SJSA1 (cell line): ENCODE measurements around the gene GPX1. TPM values are rescaled to one million over a fixed set of nuclear protein-coding genes. Genes with fewer than 3 reads are reported as not detected.

Experiments
- DNase-seq, 2 experiments: peaks; one replicate each; pipeline ENCODE4 v3.0.0-alpha.2; 2015 to 2020; ENCODE audit warnings: low spot score in 2 of 2, low read depth in 1 of 2
- H3K27ac ChIP-seq: fragments of 250-450 bp; sonication (Bioruptor Pico); 2 replicates; pipeline ENCODE4 v1.5.1; 2020; ENCODE audit warnings: mild to moderate bottlenecking, moderate library complexity
- H3K27me3 ChIP-seq: fragments of 250-450 bp; sonication (Bioruptor Pico); replicated peaks from 2 replicates; pipeline ENCODE4 v1.5.1; 2020; ENCODE audit warnings: mild to moderate bottlenecking, moderate library complexity
- H3K36me3 ChIP-seq: fragments of 250-450 bp; sonication (Bioruptor Pico); 2 replicates; pipeline ENCODE4 v1.5.1; 2020; ENCODE audit warnings: mild to moderate bottlenecking
- H3K4me1 ChIP-seq: fragments of 250-450 bp; sonication (Bioruptor Pico); replicated peaks from 2 replicates; pipeline ENCODE4 v1.6.1; 2021; ENCODE audit warnings: mild to moderate bottlenecking
- H3K4me3 ChIP-seq: fragments of 250-450 bp; sonication (Bioruptor Pico); 2 replicates; pipeline ENCODE4 v1.5.1; 2020; ENCODE audit warnings: mild to moderate bottlenecking
- H3K9me3 ChIP-seq: fragments of 250-450 bp; sonication (Bioruptor Pico); replicated peaks from 2 replicates; pipeline ENCODE4 v1.5.1; 2020; ENCODE audit warnings: mild to moderate bottlenecking
- total RNA-seq: library from RNA; depleted of rRNA; stranded (reverse); fragments of >200 nt; shearing (Covaris generic); gene quantifications from 2 replicates; pipeline ENCODE4 v1.2.3, GENCODE V29; 2014; rRNA removed

GPX1 gene
- total RNA-seq, 1 experiment from 2014 or later = 226 TPM

DNA sequence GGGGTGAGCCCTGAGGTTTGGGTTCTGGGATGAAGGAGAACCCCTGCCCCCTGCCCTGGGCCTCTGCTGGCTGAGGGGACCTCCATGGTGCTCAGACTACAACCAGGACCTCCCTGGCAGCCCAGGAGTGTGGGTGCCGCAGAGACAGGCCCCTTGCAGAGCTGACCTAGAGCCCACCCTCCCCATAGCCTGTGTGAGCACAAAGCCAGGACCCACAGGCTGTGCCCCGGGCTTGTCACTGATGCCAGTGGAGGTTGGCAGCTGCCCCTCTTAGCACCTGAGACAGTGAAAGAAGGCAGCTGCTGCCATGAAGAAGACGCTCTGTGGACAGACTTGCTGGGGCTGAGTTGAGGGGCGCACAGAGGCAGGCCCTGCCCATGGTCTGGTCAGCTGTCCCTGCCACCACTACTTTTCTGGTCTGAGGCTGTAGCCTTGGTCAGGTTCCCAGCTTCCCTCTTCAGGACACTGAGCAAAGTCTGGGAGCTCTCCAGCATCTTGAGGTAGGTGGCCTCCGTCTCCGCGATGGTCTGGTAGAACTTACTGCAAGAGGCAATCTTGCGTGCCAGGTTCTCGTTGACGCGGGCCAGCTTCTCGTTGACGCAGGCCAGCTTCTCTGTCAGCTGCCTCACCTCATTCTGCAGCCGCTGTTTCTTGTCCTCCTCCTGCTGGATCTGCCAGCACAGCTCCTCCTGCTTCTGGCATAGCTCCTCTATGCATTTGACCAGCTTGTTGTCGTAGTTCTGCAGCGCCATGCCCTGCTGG is 41.3 kb downstream of the GPX1 start:
- no peak overlapping the region for H3K27ac ChIP-seq
- H3K36me3 ChIP-seq = peaks cover 62% of the 10 kb centered on the region
- H3K4me1 ChIP-seq = no peaks in the 10 kb centered on the region
- no peak for DNase-seq
- H3K27me3 ChIP-seq = no peaks in the 10 kb centered on the region
- H3K9me3 ChIP-seq = no peaks in the 10 kb centered on the region
- H3K4me3 ChIP-seq = no peak overlapping the region

DNA sequence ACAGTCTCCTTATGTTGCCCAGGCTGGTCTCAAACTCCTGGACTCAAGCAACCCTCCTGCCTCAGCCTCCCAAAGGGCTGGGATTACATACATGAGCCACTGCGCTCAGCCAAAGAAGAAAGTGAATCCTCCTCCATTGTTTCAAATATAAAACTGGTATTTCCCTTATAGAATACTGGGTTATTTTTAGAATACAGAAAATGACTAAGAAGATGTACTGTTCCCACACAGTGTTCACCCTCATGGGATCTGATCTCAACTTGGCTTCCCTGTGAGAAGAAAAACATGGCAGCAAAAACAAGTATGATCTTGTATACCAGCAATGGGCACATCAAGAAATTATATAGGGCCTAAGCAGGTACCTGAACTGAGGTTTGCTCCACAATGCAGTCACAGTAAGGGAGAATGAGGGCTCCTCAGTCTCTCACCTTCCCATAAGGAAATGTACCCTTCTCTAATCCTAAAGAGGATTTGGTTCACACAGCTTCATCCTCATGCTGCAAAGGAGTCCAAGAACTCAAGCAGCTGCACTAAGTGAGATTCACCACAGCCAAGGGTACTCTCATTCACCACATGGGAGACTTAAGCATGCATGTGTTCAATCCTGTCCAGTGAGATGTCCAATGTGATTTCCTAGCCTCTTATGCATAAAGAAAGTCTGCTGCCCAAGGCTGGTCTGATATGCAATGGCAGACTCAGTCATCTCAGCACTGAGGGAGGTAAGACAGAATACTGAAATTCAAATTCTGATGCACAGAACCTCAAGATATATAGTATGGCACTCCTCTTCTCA is 44.1 kb downstream of the GPX1 start:
- DNase-seq = no peak
- Histone ChIP-seq H3K4me1 (no peaks in the 10 kb centered on the region), H3K27ac (no peak overlapping the region), H3K36me3 (peaks cover 58% of the 10 kb centered on the region), H3K4me3 (no peak overlapping the region), H3K9me3 (no peaks in the 10 kb centered on the region), H3K27me3 (no peaks in the 10 kb centered on the region)

DNA sequence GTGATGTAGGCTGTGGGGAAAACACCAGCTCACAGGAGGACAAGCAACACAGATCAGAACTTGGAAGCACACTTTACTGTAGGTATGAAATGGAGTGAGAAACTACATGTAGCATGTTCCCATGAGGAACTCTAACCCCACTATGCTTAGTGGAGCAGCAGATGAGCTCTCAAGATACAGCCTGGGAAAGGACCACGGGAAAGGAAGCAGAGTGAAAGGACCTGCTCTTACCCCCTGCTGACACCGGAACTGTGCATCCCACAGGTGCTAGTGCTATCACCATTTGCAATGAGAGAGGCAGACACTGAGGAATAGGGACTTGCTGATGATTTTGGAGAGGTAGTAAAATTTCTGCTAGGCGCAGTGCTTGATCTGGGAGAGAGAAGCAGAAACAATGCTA is 46.9 kb downstream of the GPX1 start:
- Histone ChIP-seq H3K36me3 (peaks cover 49% of the 10 kb centered on the region), H3K27me3 (no peaks in the 10 kb centered on the region), H3K9me3 (no peaks in the 10 kb centered on the region), H3K4me1 (no peaks in the 10 kb centered on the region), H3K4me3 (no peak overlapping the region), H3K27ac (no peak overlapping the region)
- no peak for DNase-seq

DNA sequence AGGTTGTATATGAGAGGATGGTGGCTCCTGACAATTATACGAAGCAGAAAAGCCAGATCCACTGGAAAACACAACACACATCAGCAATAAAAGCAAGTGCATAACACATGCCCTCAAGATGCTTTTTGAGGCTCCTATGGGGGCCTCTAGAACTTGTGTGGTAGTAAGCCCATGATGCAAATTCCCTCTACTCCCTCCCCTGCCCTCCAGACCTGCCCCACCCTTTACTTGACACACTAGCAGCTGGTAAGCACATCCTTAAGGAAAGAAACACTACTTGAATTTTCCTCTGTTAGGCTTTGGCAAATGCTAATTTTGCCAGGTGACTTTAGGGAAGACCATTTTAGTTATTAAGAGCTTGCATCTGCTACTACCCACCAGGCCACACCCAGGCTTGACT is 47.5 kb downstream of the GPX1 start:
- no peak for DNase-seq
- H3K36me3 ChIP-seq = peaks cover 46% of the 10 kb centered on the region
- H3K9me3 ChIP-seq = no peaks in the 10 kb centered on the region
- no peaks in the 10 kb centered on the region for H3K4me1 ChIP-seq
- no peak overlapping the region for H3K27ac ChIP-seq
- no peaks in the 10 kb centered on the region for H3K27me3 ChIP-seq
- H3K4me3 ChIP-seq = no peak overlapping the region

Other genes with a start within 250 kb of the GPX1 start
- gene USP19, start 237.5 kb downstream of the GPX1 start, total RNA-seq = 21.5 and 23.8 TPM in 2 replicates
- gene LAMB2, start 225.3 kb downstream of the GPX1 start, total RNA-seq = 97.2 and 171 TPM in 2 replicates
- gene CCDC71, start 192.0 kb downstream of the GPX1 start, total RNA-seq = 23.8 and 24.7 TPM in 2 replicates
- gene KLHDC8B, start 186.8 kb downstream of the GPX1 start, total RNA-seq = 18.6 and 27.3 TPM in 2 replicates
- gene C3orf62, start 81.1 kb downstream of the GPX1 start, total RNA-seq = 0.50 and 2.1 TPM in 2 replicates
- gene USP4, start 18.3 kb downstream of the GPX1 start, total RNA-seq = 7.8 and 11.5 TPM in 2 replicates
- 490 and 775 TPM in 2 replicates for gene RHOA, start 53.6 kb upstream of the GPX1 start, total RNA-seq
- 21.6 and 21.7 TPM in 2 replicates for gene TCTA, start 54.1 kb upstream of the GPX1 start, total RNA-seq
- 0.85 and 1.5 TPM in 2 replicates for gene AMT, start 64.1 kb upstream of the GPX1 start, total RNA-seq
- 6.2 TPM in 1 of 2 replicates, not detected in the other for gene NICN1, start 71.0 kb upstream of the GPX1 start, total RNA-seq
- 52.1 and 69.5 TPM in 2 replicates for gene DAG1, start 111.9 kb upstream of the GPX1 start, total RNA-seq
- 0.05 TPM in 1 of 2 replicates, not detected in the other for gene BSN, start 196.1 kb upstream of the GPX1 start, total RNA-seq